Upper lobe of left lung (tissue), 4 donors: ENCODE results near the gene PEX12.

Experiments
- CTCF ChIP-seq, 6 experiments: fragments of 450-650 bp in 4 of 6; fragments of 200-600 bp in 2 of 6; sonication (generic) in 2 of 6; IDR thresholded peaks; one replicate each; pipeline ENCODE4 v1.5.1; 2016 to 2019; ENCODE audit warnings: antibody characterized with exemption in 6 of 6
- EP300 ChIP-seq, 4 donors: sonication (generic); formaldehyde crosslinking; IDR thresholded peaks; one replicate each; pipeline ENCODE4 v1.5.1; 2017; ENCODE audit warnings: antibody characterized with exemption in 4 of 4, control low read depth in 2 of 4
- POLR2A ChIP-seq, 4 donors: fragments of 450-650 bp; IDR thresholded peaks; one replicate each; pipeline ENCODE4 v1.5.1; 2016 to 2017; ENCODE audit warnings: antibody characterized with exemption in 4 of 4, mild to moderate bottlenecking in 2 of 4
- POLR2AphosphoS5 ChIP-seq, 2 donors: sonication (generic); formaldehyde crosslinking; IDR thresholded peaks; one replicate each; pipeline ENCODE4 v1.5.1; 2017; ENCODE audit warnings: antibody characterized with exemption in 2 of 2

DNA sequence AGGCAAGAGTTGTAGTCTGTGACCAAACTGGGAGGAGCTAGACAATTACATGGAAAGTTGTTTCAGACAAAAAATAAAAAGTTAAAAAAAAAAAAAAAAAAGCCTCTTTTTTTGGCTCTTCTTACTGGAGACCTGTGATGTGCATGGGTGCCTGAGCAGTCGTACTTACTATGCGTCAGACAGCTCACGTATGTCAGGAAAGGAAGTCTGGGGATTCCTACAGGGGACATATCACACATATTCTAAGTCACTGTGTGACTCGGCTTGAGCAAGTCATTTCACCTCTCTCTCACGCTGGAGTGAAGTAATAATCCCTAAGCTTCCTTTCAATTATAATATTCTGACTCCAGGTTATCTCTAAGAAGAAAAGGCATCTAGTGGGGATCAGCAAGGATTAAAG, 23.7 kb downstream of the PEX12 start:
- TF ChIP-seq CTCF (IDR thresholded peaks at IDR 0.05) (no peak), POLR2AphosphoS5 (IDR thresholded peaks at IDR 0.05) (no peak), POLR2A (IDR thresholded peaks at IDR 0.05) (no peak), EP300 (IDR thresholded peaks at IDR 0.05) (no peak)
